HG02970 (cell line): ENCODE measurements around the gene MRPS30.
A peak's percentile ranks its signal among the peaks of the same experiment; 100 is the strongest.
"Not testable (repeated sequence)": the region's sequence is repeated elsewhere in the genome, so short reads cannot be mapped to it uniquely, and the experiment has no call there.

Source experiments
- ATAC-seq: cut with Tn5 transposase; IDR thresholded peaks from one replicate; pipeline ENCODE4 v1.9.1; 2021; ENCODE audit warnings: mild to moderate bottlenecking, moderate library complexity, moderate number of reproducible peaks; ENCODE audit not compliant: unreplicated experiment, low FRiP score

The MRPS30 gene

GRCh38 chr5:44808435-44809214 lies at the start of gene MRPS30:
Gene MRPS30, plus strand, starts transcription at chr5:44808947. Its CDS starts 16 bp downstream, at chr5:44808963.
- peak; percentile 99 for ATAC-seq

GRCh38 chr5:44769200-44769876 lies 39.4 kb upstream of the MRPS30 start:
- no peak for ATAC-seq

GRCh38 chr5:44769877-44770209 lies 38.9 kb upstream of the MRPS30 start:
- ATAC-seq: no peak

GRCh38 chr5:44770780-44771717 lies 37.7 kb upstream of the MRPS30 start:
- ATAC-seq: no peak

GRCh38 chr5:44772397-44772796 lies 36.4 kb upstream of the MRPS30 start:
- ATAC-seq: not testable (repeated sequence)

GRCh38 chr5:44774279-44774880 lies 34.4 kb upstream of the MRPS30 start:
- peak; percentile 60 for ATAC-seq

GRCh38 chr5:44779167-44779566 lies 29.6 kb upstream of the MRPS30 start:
- ATAC-seq: no peak

GRCh38 chr5:44783634-44784315 lies 25.0 kb upstream of the MRPS30 start:
- no peak for ATAC-seq

GRCh38 chr5:44787731-44788130 lies 21.0 kb upstream of the MRPS30 start:
- no peak for ATAC-seq

- ATAC-seq: not testable (repeated sequence)
Observed at GRCh38 chr5:44789372-44789995, 19.3 kb upstream of the MRPS30 start.

- not testable (repeated sequence) for ATAC-seq
Observed at GRCh38 chr5:44792031-44792673, 16.6 kb upstream of the MRPS30 start.

- no peak for ATAC-seq
Observed at GRCh38 chr5:44794371-44794770, 14.4 kb upstream of the MRPS30 start.

GRCh38 chr5:44795496-44795895 lies 13.3 kb upstream of the MRPS30 start:
- ATAC-seq: no peak

- no peak for ATAC-seq
Observed at GRCh38 chr5:44797841-44798240, 10.9 kb upstream of the MRPS30 start.

- no peak for ATAC-seq
Observed at GRCh38 chr5:44801992-44802391, 6.8 kb upstream of the MRPS30 start.

GRCh38 chr5:44806608-44807007 lies 2.1 kb upstream of the MRPS30 start:
- ATAC-seq: no peak

GRCh38 chr5:44807269-44807668 lies 1.5 kb upstream of the MRPS30 start:
- no peak for ATAC-seq

- peak; percentile 32 for ATAC-seq
Observed at GRCh38 chr5:44809215-44809955, 638 bp downstream of the MRPS30 start.
